LNCAP (cell line): ENCODE measurements around the gene COL4A1.

Experiments used
- CTCF ChIP-seq: fragments of 450-650 bp; IDR thresholded peaks from 2 replicates; pipeline ENCODE4 v1.5.1; 2017; ENCODE audit warnings: mild to moderate bottlenecking

COL4A1 gene

GRCh38 chr13:110316196-110316595 lies 9.2 kb upstream of the COL4A1 start:
- TF ChIP-seq CTCF, result no peak

- no peak for TF ChIP-seq CTCF
Observed at GRCh38 chr13:110314516-110315245, 7.7 kb upstream of the COL4A1 start.

- TF ChIP-seq CTCF, result no peak
Observed at GRCh38 chr13:110312339-110313031, 5.5 kb upstream of the COL4A1 start.

- TF ChIP-seq CTCF, result no peak
Observed at GRCh38 chr13:110311443-110312338, 4.7 kb upstream of the COL4A1 start.

GRCh38 chr13:110310541-110311442 lies 3.8 kb upstream of the COL4A1 start:
- no peak for TF ChIP-seq CTCF

- TF ChIP-seq CTCF, result no peak
Observed at GRCh38 chr13:110309661-110310524, 2.9 kb upstream of the COL4A1 start.
